GM18909 (cell line): ENCODE data around the gene NAA60.
"Not testable (repeated sequence)": the region's sequence is repeated elsewhere in the genome, so short reads cannot be mapped to it uniquely, and the experiment has no call there.

Experiments
- ATAC-seq: cut with Tn5 transposase; IDR thresholded peaks from one replicate; pipeline ENCODE4 v1.9.1; 2021; ENCODE audit warnings: mild to moderate bottlenecking; ENCODE audit not compliant: unreplicated experiment, poor library complexity

Gene NAA60

GRCh38 chr16:3481696-3482658 is 38.5 kb downstream of the NAA60 start:
- no peak for ATAC-seq

GRCh38 chr16:3482659-3483241 is 39.3 kb downstream of the NAA60 start:
- ATAC-seq, result no peak

- ATAC-seq, result no peak
Measured at GRCh38 chr16:3484318-3485096, 41.0 kb downstream of the NAA60 start.

- ATAC-seq, result no peak
Measured at GRCh38 chr16:3485097-3485745, 41.7 kb downstream of the NAA60 start.

- ATAC-seq, result no peak
Measured at GRCh38 chr16:3485821-3486505, 42.5 kb downstream of the NAA60 start.

GRCh38 chr16:3486506-3487215 is 43.2 kb downstream of the NAA60 start:
- no peak for ATAC-seq

GRCh38 chr16:3487521-3488410 is 44.3 kb downstream of the NAA60 start:
- ATAC-seq, result no peak

GRCh38 chr16:3488801-3489200 is 45.3 kb downstream of the NAA60 start:
- ATAC-seq, result no peak

- no peak for ATAC-seq
Measured at GRCh38 chr16:3490911-3491629, 47.6 kb downstream of the NAA60 start.

- no peak for ATAC-seq
Measured at GRCh38 chr16:3492356-3492755, 48.9 kb downstream of the NAA60 start.

- ATAC-seq, result no peak
Measured at GRCh38 chr16:3494386-3494973, 51.0 kb downstream of the NAA60 start.

GRCh38 chr16:3495176-3495575 is 51.7 kb downstream of the NAA60 start, which contains the start of gene C16orf90:
C16orf90 (minus strand) TSS chr16:3495489; CDS start chr16:3495421, 68 bp downstream.
- no peak for ATAC-seq

- ATAC-seq, result no peak
Measured at GRCh38 chr16:3496386-3496785, 52.9 kb downstream of the NAA60 start.

GRCh38 chr16:3497771-3498170 is 54.3 kb downstream of the NAA60 start:
- no peak for ATAC-seq

GRCh38 chr16:3498988-3499387 is 55.5 kb downstream of the NAA60 start:
- ATAC-seq, result no peak

- not testable (repeated sequence) for ATAC-seq
Measured at GRCh38 chr16:3501412-3501761, 57.9 kb downstream of the NAA60 start.

- ATAC-seq, result no peak
Measured at GRCh38 chr16:3501783-3502400, 58.4 kb downstream of the NAA60 start.
